SIG-M5 treated with dmso at 0.1 percent for 504 hours (cell line): Measurements from ENCODE around the gene MOB3B.
A peak's percentile ranks its signal among the peaks of the same experiment; 100 is the strongest.

Source experiments
- DNase-seq: peaks from one replicate; lab custom pipeline; 2025; ENCODE audit not compliant: unreplicated experiment; lab: John Stamatoyannopoulos, UW

The MOB3B gene

GRCh38 chr9:27293996-27294395, 235.6 kb downstream of the MOB3B start:
- DNase-seq: no peak

GRCh38 chr9:27292659-27293405, 236.8 kb downstream of the MOB3B start:
- DNase-seq: no peak

GRCh38 chr9:27291292-27291691, 238.3 kb downstream of the MOB3B start:
- DNase-seq: no peak

GRCh38 chr9:27282269-27282668, 247.3 kb downstream of the MOB3B start:
- DNase-seq: no peak

DNA sequence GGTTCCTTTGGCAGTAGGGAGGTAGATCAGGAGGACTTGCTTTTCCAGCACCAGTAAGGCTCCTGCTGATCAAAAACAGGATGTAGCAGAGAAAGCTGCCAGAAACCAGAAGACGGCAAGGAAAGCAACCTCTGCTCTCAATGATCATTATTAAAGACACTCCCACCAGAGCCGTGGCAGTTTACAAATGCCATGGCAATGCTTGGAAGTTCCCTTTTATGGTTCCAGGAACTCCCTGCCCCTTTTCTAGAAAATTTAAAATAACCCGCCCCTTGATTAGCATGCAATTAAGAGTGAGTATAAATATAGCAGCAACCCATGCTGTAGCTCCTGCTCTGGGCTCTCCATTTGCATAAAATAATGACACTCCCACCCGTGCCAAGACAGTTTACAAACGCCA, 248.8 kb downstream of the MOB3B start:
- DNase-seq: no peak

- no peak for DNase-seq
Measured at GRCh38 chr9:27280249-27280648, 249.4 kb downstream of the MOB3B start.

GRCh38 chr9:27279611-27280010, 250.0 kb downstream of the MOB3B start:
- DNase-seq: no peak

DNA sequence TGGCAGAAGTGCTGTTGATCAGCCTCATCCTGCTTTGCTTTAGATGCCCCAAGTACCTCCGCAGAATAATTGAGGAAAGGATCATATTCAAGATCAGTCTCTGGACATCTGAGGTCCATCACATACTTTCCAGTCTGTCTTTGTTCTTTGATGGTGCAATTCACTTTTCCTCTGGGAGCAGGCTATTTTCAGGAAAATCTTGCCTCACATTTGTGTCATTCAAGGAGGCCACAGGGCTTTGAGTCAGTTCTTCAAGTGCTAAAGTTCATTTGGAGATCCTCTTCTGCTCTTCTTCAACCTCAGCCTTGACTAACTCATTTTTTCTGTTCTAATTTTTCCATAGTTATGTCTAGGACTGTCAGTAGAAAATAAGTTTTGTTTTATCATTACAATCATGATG, 251.2 kb downstream of the MOB3B start:
- no peak for DNase-seq

DNA sequence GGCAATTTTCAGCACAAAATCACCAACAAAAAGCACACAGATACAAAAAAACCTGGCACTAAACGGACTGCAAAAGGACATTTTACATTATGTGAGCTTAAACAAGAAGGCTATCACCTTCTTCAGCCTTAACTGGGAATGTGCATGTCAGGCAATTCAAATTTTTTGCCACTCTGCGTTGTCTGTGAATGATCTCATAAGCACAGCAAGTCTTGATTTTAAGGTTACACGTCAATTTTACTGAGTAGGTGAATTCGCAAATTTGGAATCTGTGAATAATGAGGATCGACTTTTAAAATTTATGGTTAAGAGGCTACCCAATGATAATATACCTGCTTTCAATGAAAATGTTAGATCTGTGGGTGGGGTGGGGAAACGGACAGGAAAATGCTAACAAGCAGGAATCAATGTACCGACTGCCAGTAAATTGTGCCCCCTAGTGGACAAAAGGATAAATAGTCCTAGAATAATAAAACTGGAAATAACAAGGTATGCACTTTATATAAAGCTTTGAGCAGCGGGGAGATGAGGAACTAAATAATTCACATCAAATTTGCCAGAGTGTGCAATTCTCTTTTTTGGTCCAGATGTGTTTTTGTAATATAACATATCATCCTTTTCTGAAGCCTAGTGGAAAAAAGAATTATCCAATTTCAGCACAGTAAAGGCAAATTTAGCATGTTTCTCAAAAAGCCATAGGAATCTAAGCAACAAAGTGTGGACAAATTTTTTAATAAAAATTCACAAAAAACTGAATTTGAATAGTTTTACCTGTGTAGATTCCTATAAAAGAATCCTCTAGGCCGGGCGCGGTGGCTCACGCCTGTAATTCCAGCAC, 253.2 kb downstream of the MOB3B start:
- DNase-seq: peak; percentile 55
